Heart left ventricle (tissue), 13 donors: ENCODE measurements around the gene GGT6.

Experiments
- POLR2A ChIP-seq, 2 donors: fragments of 450-650 bp; IDR thresholded peaks; one replicate each; pipeline ENCODE4 v1.6.1; 2017; ENCODE audit warnings: antibody characterized with exemption in 2 of 2, mild to moderate bottlenecking in 2 of 2, moderate library complexity in 2 of 2
- TF ChIP-seq, protein P1 (sequence below), 12 donors: fragments of 200-600 bp; sonication (generic) in 4 of 12; IDR thresholded peaks; one replicate each; pipeline versions ENCODE4 v1.5.0 to v1.8.0; 2018 to 2022; ENCODE audit warnings: antibody characterized with exemption in 12 of 12, mild to moderate bottlenecking in 5 of 12
- donor health status: ischemic (EF 13 %, LVEDD 7.1; RV severe dilation, severe dysfunction).
- donor health status: DM: no; HTN: yes; CAD: no.
- donor health status: DM: no; HTN: no; CAD: no.
- donor health status: ischemic (EF 25% LVEDD 6.9; RV normal size, moderate dysfunction).
- donor health status: ischemic (EF 25% LVEDD 5.7; RV mildly dilated, moderate dysfunction).
- donor health status: ischemic (EF 35%, LVEDD 5.7; RV mildly dilated, moderate dysfunction).
- donor health status: nonischemic (EF 11% LVEDD 7.7; RV severe dilation, severe dysfunction).
- donor health status: DM: yes; HTN: yes; CAD: no.
- donor health status: PGD.
- donor health status: ischemic (EF 29% LVEDD 5.4; RV normal size, mild dysfunction).
- donor health status: nonischemic (EF 23%, LVEDD 6.1; RV moderate dilation, normal function).

DNA sequence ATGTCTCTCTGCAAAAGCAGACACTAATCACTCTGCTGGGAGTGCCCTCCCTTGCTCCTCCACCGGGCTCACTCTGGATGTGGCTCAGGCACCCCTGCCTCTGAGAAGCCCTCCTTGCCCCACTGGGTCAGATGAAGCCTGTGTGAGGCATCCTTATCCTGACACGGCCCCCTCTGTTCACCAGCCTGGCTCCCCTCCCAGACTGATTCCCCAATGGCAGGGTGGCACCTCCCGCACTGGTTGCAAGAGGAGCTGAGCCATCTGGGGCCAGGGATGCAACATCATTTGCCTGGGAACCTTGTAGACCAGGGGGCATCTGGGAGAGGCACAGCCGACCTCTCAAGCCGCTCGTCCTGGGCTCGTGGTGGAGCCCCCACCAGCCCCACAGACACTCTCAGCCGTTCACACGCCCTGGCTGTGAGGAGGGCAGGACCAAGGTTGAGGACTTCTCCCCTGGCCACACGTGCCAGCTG, 30.6 kb upstream of the GGT6 start:
- TF ChIP-seq, protein P1, sequence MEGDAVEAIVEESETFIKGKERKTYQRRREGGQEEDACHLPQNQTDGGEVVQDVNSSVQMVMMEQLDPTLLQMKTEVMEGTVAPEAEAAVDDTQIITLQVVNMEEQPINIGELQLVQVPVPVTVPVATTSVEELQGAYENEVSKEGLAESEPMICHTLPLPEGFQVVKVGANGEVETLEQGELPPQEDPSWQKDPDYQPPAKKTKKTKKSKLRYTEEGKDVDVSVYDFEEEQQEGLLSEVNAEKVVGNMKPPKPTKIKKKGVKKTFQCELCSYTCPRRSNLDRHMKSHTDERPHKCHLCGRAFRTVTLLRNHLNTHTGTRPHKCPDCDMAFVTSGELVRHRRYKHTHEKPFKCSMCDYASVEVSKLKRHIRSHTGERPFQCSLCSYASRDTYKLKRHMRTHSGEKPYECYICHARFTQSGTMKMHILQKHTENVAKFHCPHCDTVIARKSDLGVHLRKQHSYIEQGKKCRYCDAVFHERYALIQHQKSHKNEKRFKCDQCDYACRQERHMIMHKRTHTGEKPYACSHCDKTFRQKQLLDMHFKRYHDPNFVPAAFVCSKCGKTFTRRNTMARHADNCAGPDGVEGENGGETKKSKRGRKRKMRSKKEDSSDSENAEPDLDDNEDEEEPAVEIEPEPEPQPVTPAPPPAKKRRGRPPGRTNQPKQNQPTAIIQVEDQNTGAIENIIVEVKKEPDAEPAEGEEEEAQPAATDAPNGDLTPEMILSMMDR (IDR thresholded peaks at IDR 0.05) = no peak
- TF ChIP-seq POLR2A (IDR thresholded peaks at IDR 0.05) = no peak
